Esophagus muscularis mucosa (tissue), 4 donors: Measurements from ENCODE around the gene SH3RF3. TPM values are rescaled to one million over a fixed set of nuclear protein-coding genes. Genes with fewer than 3 reads are reported as not detected.
A peak's percentile ranks its signal among the peaks of the same experiment; 100 is the strongest.

Source experiments
- DNase-seq: peaks from one replicate; pipeline ENCODE4 v3.0.0-alpha.2; 2017; ENCODE audit errors: extremely low spot score
- H3K27ac ChIP-seq, 4 donors: fragments of 200-600 bp; sonication (generic); replicated peaks in 1 of 4; 1 replicate in 3 of 4; 2 replicates in 1 of 4; pipeline ENCODE4 v1.5.1; 2016 to 2019; ENCODE audit warnings: mild to moderate bottlenecking in 1 of 4
- H3K27me3 ChIP-seq, 4 donors: fragments of 200-600 bp; sonication (generic); one replicate each; pipeline versions ENCODE4 v1.5.1 to v1.6.0; 2016 to 2019
- H3K36me3 ChIP-seq, 4 donors: fragments of 200-600 bp; sonication (generic); one replicate each; pipeline ENCODE4 v1.5.1; 2016 to 2019
- H3K4me1 ChIP-seq, 4 donors: fragments of 200-600 bp; sonication (generic); one replicate each; pipeline ENCODE4 v1.5.1; 2016 to 2019
- H3K4me3 ChIP-seq, 4 donors: fragments of 200-600 bp; sonication (generic); 1 replicate in 2 of 4; 2 replicates in 2 of 4; pipeline ENCODE4 v1.5.1; 2016 to 2019; ENCODE audit warnings: mild to moderate bottlenecking in 4 of 4, moderate library complexity in 1 of 4
- H3K9me3 ChIP-seq, 4 donors: fragments of 200-600 bp; sonication (generic); 1 replicate in 3 of 4; 2 replicates in 1 of 4; pipeline ENCODE4 v1.5.1; 2016 to 2019
- CTCF ChIP-seq, 3 experiments: fragments of 200-600 bp in 2 of 3; fragments of 450-650 bp in 1 of 3; sonication (generic) in 2 of 3; IDR thresholded peaks; one replicate each; pipeline ENCODE4 v1.5.1; 2017 to 2019; ENCODE audit warnings: antibody characterized with exemption in 3 of 3, mild to moderate bottlenecking in 2 of 3, moderate library complexity in 1 of 3
- EP300 ChIP-seq: sonication (generic); formaldehyde crosslinking; IDR thresholded peaks from one replicate; pipeline ENCODE4 v1.6.1; 2017; ENCODE audit warnings: antibody characterized with exemption
- POLR2A ChIP-seq: fragments of 450-650 bp; IDR thresholded peaks from one replicate; pipeline ENCODE4 v1.6.1; 2017; ENCODE audit warnings: antibody characterized with exemption, moderate library complexity, mild to moderate bottlenecking, low read depth
- POLR2AphosphoS5 ChIP-seq, 2 donors: sonication (generic); formaldehyde crosslinking; IDR thresholded peaks; one replicate each; pipeline ENCODE4 v1.6.1; 2017; ENCODE audit warnings: antibody characterized with exemption in 2 of 2
- WGBS: methylation state at CpG from one replicate; pipeline ENCODE4 v1.1.5; 2018; 5-methylcytosine and 5-hydroxymethylcytosine counted together
- intact Hi-C: fragments of 100-400 bp; cut with DNase I; formaldehyde crosslinking; loops from one replicate; pipeline ENCODE4 v1.15.1; 2023
- total RNA-seq, 4 donors: library from RNA; depleted of rRNA; stranded (reverse); fragments of >200 nt; gene quantifications; one replicate each; pipeline versions ENCODE4 v1.1.0 to v1.2.1, GENCODE V29; 2016

Gene SH3RF3
- total RNA-seq, 4 donors from 2014 or later = 6.3 to 17.5 (median 11.3) TPM

DNA sequence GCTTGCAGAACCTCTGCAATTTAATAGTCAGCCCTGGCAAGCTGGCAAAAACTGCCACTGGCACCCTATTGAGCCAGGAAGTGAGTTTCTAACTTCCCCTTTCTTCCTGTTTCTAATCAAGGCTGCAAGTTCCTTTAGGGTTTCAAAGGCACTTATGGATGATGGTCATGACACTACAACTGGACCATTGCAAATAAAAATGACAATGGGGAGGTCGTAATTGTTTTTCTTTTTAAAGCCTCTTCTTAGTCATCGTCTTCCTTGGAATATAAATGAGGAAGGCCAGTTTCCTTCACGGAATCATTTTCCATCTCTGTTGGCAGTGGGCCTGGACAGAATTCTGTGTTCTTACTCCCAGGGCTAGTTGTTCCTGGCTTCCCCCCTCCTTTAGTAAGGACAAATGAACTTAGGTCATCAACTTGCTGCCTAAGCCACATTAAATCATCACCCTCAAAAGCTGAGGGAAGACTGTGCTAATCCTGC is 35.8 kb downstream of the SH3RF3 start:
- peak overlapping the region in 3 of 4 donors; percentile 25 to 57 (median 41) for H3K27ac ChIP-seq

GRCh38 chr2:109166811-109167210 is 37.8 kb downstream of the SH3RF3 start:
- H3K27me3 ChIP-seq = no peaks in the 10 kb centered on the region
- H3K9me3 ChIP-seq = no peaks in the 10 kb centered on the region
- TF ChIP-seq EP300 = no peak
- no peak for TF ChIP-seq POLR2AphosphoS5 (IDR thresholded peaks at IDR 0.05)
- TF ChIP-seq POLR2A = no peak
- TF ChIP-seq CTCF (IDR thresholded peaks at IDR 0.05) = no peak
- DNase-seq = no peak
- no peak overlapping the region for H3K27ac ChIP-seq
- no peak overlapping the region for H3K4me3 ChIP-seq
- no peaks in the 10 kb centered on the region for H3K36me3 ChIP-seq
- H3K4me1 ChIP-seq = peaks cover 38 to 47% (median 47%) of the 10 kb centered on the region in 4 donors
- intact Hi-C loops = loop anchor here (5.0 kb wide), 1 partner anchor 35 kb away; no protein-coding TSS in a partner anchor
- 83% methylated on average over 2 of the region's 2 CpGs for WGBS

More for the DNA sequence above, 35.8 kb downstream of the SH3RF3 start:
- TF ChIP-seq EP300 = no peak
- TF ChIP-seq POLR2AphosphoS5 (IDR thresholded peaks at IDR 0.05) = no peak
- no peak for TF ChIP-seq CTCF (IDR thresholded peaks at IDR 0.05)
- no peak for TF ChIP-seq POLR2A
- H3K4me1 ChIP-seq = peaks cover 28 to 35% (median 34%) of the 10 kb centered on the region in 4 donors
- no peak for DNase-seq
- intact Hi-C loops = loop anchor here (5.0 kb wide), 1 partner anchor 32 kb away; no protein-coding TSS in a partner anchor
- no peaks in the 10 kb centered on the region for H3K9me3 ChIP-seq
- H3K4me3 ChIP-seq = no peak overlapping the region
- 33% methylated on average over 3 of the region's 3 CpGs for WGBS
- H3K36me3 ChIP-seq = no peaks in the 10 kb centered on the region
- no peaks in the 10 kb centered on the region for H3K27me3 ChIP-seq

- H3K4me3 ChIP-seq = no peak overlapping the region
- intact Hi-C loops = loop anchor here (5.0 kb wide), 1 partner anchor 36 kb away; no protein-coding TSS in a partner anchor
- no peak for TF ChIP-seq POLR2AphosphoS5 (IDR thresholded peaks at IDR 0.05)
- TF ChIP-seq POLR2A = no peak
- no peak for TF ChIP-seq CTCF (IDR thresholded peaks at IDR 0.05)
- TF ChIP-seq EP300 = no peak
- no peaks in the 10 kb centered on the region for H3K27me3 ChIP-seq
- peaks cover 47 to 56% (median 54%) of the 10 kb centered on the region in 4 donors for H3K4me1 ChIP-seq
- 96% methylated on average over 2 of the region's 2 CpGs for WGBS
- no peak overlapping the region for H3K27ac ChIP-seq
- H3K9me3 ChIP-seq = no peaks in the 10 kb centered on the region
- H3K36me3 ChIP-seq = no peaks in the 10 kb centered on the region
- no peak for DNase-seq
Measured at GRCh38 chr2:109168086-109168485, 39.1 kb downstream of the SH3RF3 start.

DNA sequence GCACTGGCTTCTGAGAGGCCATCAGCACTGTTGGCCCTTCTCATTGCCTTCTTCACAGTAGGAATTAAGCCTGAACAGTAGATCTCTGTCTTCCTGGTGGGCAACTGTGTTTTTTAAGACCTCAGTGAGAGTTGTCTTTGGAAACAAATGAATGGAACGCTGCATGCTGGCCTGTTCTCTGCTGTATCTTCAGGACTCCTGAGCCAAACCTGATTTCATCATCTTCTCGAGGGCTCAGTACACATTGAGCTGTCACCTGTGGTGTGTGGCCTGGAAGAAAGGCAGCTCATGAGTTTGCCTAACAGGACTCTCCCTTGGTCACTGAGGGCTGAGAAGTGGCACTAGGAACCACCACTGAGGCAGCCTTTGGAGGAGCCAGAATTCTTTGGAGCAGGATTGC is 39.7 kb downstream of the SH3RF3 start:
- no peaks in the 10 kb centered on the region for H3K36me3 ChIP-seq
- no peaks in the 10 kb centered on the region for H3K27me3 ChIP-seq
- no peaks in the 10 kb centered on the region for H3K9me3 ChIP-seq
- DNase-seq = no peak
- no peak overlapping the region for H3K4me3 ChIP-seq
- H3K27ac ChIP-seq = no peak overlapping the region
- H3K4me1 ChIP-seq = peaks cover 50 to 59% (median 57%) of the 10 kb centered on the region in 4 donors
- intact Hi-C loops = loop anchor here (5.0 kb wide), 1 partner anchor 36 kb away; no protein-coding TSS in a partner anchor
- WGBS = 100% methylated on average over 2 of the region's 2 CpGs
- TF ChIP-seq POLR2AphosphoS5 (IDR thresholded peaks at IDR 0.05) = no peak
- no peak for TF ChIP-seq CTCF (IDR thresholded peaks at IDR 0.05)
- no peak for TF ChIP-seq POLR2A
- TF ChIP-seq EP300 = no peak
